A673 (cell line): Measurements from ENCODE around the gene SCUBE1.

Experiments used
- CTCF ChIP-seq: fragments of 300-800, 200-600 bp; sonication (generic); conservative IDR thresholded peaks from 2 replicates; pipeline ENCODE4 v1.5.1; 2017; ENCODE audit warnings: low read depth, mild to moderate bottlenecking, antibody characterized with exemption, low read length, moderate library complexity, mixed read lengths
- EZH2 ChIP-seq: fragments of 200-600 bp; sonication (generic); IDR thresholded peaks from 2 replicates; pipeline ENCODE4 v1.6.1; 2017; ENCODE audit warnings: borderline replicate concordance, low read depth, mild to moderate bottlenecking, mixed read lengths, antibody characterized with exemption, low read length; ENCODE audit not compliant: poor library complexity, severe bottlenecking

GRCh38 chr22:43239956-43240355 lies 103.2 kb downstream of the SCUBE1 start:
- TF ChIP-seq CTCF: no peak
- no peak for TF ChIP-seq EZH2
